ENCODE data around the gene SNU13.

GRCh38 chr22:41650821-41651220 lies 37.8 kb downstream of the SNU13 start:
- TF ChIP-seq CTCF (IDR thresholded peaks at IDR 0.05) (no peak), POLR2A (IDR thresholded peaks at IDR 0.05; ENCODE audit: low read depth) (no peak)

All from esophagus muscularis mucosa (tissue), 3 donors.